OCI-LY1 (cell line): ENCODE measurements around the gene KIRREL3.

Experiments used
- CTCF ChIP-seq: fragments of 200-600 bp; sonication (generic), shearing (Covaris generic); IDR thresholded peaks from 2 replicates; pipeline ENCODE4 v1.5.1; 2017; ENCODE audit warnings: mild to moderate bottlenecking, antibody characterized with exemption, low read length, moderate library complexity, mixed read lengths
- EZH2 ChIP-seq: fragments of 200-600 bp; sonication (generic), shearing (Covaris generic); IDR thresholded peaks from 2 replicates; pipeline ENCODE4 v1.8.0; 2017; ENCODE audit warnings: borderline replicate concordance, mixed run types, mild to moderate bottlenecking, antibody characterized with exemption, low read length, moderate library complexity, mixed read lengths

- no peak for TF ChIP-seq CTCF
- TF ChIP-seq EZH2: no peak
Observed at GRCh38 chr11:126676536-126676935, 324.0 kb downstream of the KIRREL3 start.
